Iris pigment epithelial cell (primary cell): Measurements from ENCODE around the gene NRF1.

Experiments
- DNase-seq: peaks from one replicate; pipeline ENCODE4 v3.0.0-alpha.2; 2011; ENCODE audit warnings: low read depth

NRF1 gene

DNA sequence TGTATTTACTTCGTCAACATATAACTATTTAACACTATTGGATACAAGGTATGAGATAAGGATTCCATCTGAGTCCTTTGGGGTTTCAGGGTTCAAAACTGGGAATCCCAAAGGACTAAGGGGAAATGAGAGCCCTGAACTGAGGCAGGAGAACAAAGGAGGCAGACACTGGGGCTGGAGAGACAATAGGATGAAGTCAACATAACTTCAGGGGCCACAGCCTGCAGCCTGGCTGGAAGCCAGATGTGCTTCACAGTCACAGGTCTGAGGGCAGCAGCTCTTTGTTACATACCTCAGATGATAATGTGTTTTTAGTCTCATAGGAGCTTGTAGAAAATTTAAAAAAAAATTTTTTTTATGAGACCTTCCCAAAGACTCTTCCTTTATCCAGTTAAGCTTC is 73.3 kb downstream of the NRF1 start:
- no peak for DNase-seq

DNA sequence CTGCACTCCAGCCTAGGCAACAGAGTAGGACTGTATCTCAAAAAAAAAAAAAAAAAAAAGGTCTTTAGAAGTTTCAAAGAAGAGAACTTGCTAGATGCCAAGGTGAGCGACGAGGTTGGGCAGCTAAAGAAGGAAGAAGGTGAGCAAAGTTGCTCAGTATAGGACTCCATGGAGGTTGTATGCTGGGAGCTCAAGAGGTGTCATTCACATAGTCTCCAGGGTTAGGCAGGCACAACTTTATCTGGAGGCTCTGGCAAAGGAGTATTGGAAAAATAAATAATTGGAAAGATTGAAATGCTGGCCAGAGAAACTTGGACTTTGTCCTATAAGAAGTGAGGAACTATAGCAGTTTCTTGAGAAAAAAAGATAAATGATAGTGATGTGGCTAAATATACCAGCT is 74.5 kb downstream of the NRF1 start:
- no peak for DNase-seq

- DNase-seq = peak; percentile 25
Observed at GRCh38 chr7:129688503-129689222, 77.1 kb downstream of the NRF1 start.

GRCh38 chr7:129689995-129690581 is 78.6 kb downstream of the NRF1 start:
- DNase-seq = no peak

DNA sequence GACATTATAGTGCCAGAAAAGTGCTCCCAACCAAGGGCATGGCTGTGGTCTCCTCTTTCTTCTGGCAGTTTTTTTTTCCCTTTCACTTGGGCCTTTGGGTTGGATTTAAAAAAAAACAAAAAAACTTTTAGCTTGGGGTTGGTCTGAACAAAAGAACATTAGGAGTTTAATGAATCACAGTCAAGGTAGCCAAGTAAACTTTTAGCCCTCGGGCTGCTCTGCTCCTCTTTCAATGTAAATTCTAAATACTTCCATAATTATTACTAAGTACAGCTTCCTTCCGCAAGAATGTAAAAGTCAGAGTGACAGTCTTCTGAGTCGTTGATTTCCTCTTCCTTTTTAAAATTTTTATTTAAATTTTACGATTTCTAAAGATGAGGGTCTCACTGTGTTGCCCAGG is 79.2 kb downstream of the NRF1 start:
- DNase-seq = no peak

DNA sequence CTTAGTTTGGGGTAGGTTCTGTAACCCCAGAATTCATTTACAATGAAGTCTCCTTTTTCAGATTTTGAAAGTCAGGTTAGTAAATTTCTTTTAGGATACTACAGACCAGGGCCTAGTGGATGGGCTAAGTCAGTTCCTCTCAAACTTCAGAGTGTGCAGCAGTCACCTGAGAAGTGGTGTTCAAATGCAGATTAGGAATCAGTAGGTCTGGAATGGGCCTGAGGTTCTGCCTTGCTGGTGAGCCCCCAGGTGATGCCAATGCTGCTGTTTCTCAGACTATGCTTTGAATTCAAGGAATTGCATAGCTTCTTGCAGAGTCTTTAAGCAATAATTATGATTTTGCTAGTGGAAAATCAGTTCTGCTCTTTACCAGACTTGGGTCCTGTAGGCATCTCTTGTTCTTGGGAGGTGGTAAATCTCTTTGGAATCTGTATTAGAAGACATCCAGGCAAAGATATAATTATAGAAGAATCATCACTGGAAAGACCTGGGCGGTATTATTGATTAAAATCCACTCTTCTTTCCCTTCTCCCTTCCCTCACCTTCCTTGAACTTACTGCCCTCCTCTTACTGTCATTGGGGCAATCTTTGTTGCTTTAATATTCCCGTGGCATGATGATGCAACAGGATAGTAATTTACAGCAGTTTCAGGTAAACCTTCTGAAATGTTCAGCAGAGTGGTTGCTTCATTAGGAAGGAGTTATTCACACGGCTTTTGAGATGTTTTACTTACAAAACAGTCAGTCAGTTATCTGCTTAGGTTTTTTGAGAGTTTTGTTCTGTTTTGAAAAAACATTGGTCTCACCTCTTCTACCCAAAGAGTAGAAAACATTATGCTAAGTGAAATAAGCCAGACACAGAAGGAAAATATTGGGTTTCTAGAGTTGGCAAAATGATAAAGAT is 87.2 kb downstream of the NRF1 start:
- DNase-seq = no peak

DNA sequence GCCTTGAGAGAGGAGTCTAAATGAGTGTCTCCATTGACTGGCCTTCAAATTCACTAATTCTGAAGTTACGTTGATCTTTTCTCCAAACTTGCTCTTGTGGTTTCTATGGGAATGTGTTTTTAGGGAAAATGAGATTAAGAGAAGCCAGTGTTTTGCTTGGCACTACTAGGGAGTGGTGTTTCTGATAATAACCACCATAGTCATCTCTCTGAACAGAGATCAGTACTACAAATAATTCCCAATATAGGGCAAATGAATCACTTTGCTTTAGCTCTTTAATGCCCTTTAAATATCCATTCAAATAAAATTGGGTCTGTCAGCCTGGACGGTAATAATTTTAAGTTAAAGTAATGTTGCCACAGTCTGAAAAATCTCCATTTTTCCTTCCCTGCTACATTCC is 90.8 kb downstream of the NRF1 start:
- DNase-seq = peak; percentile 39

GRCh38 chr7:129702761-129703338 is 91.3 kb downstream of the NRF1 start:
- DNase-seq = no peak

DNA sequence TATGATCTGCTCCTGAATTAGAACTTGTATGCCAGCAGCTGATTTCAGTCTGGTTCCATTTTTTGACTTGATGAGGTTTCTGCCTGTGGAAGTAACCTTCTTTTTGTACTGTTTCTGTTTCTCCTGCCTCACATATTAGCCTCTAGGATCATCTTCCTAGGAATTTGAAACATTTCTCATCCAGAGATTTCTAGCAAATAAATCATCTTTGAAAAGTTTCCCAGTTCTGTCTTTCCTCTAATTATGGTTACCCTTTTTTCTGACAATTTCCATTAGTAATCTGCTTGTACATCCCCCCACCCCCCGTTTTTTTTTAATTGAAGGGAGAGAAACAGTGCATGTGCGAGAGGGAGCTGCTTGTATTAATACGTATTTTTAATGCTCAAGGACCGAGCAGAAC is 92.2 kb downstream of the NRF1 start:
- no peak for DNase-seq

DNA sequence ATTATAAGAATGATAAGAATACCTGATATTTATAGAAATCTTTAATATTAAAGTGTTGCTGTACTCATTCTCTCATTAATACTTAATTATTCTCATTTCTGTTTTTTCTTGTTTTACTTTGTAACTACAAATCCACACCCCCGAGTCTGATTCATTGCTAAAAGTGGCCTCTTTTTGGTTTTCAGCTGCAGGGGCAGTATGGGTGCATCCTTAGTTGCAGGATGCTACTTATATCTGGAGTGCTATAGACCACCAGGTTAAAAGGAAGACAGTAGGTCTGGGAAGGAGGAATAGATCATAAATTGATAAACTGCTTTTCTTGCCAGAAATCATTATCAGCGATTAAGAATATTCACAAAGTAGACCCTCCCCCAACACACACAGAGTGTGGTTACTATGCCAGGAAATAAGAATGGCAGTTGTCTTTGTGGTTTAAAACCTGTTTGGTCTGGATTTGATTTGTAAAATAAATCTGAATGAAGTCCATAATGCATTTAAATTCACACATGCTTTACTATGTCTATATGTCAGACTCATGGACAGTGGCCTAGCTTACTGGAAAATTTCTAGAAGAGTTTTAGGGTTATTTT is 96.5 kb downstream of the NRF1 start:
- DNase-seq = no peak

DNA sequence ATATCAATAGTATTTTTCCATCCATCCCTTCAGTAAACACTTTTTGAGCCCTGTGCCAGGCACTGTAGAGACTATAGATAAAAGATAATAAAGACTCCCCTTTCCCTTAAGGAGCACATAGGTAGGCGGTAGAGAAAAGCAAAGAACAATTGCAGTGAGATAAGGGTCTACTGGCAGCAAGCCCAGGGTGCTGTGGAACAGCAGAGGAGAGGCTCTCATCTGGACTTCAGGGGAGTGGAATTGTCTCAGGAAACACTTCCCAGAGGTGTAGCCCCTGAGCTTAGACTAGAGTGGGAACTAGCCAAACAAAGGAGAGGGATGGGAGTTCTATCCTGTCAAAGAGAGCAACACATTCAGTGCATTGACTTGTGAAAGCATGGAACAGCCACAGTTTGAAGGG is 102.0 kb downstream of the NRF1 start:
- no peak for DNase-seq

DNA sequence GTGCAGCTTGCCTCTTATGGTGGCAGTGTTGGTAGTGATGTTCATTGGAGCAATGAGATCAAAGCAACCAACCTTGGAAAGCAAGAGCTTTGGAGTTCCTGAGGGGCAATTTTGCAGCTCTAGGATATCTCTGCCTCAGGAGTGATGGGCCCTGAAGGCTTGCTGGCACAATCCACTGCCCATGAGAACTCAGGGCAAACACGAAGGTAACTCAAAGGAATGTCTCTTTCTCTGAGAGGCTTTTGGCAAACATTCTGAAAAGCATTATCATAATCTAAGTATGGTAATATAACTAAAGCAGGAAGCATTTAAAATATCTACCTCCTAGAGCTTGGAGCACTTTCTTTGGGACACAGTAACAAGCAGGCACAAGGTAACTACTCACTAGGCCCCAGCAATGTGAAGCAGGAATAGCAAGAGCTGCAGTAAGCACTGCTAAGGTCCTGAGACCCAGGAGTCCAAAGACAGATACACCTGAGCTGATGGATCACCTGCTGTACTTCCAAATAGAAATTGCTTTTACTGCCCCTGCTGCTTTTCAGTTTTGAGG is 103.1 kb downstream of the NRF1 start:
- no peak for DNase-seq

GRCh38 chr7:129719980-129720732 is 108.6 kb downstream of the NRF1 start:
- peak; percentile 42 for DNase-seq

- peak; percentile 77 for DNase-seq
Observed at GRCh38 chr7:129721068-129721467, 109.5 kb downstream of the NRF1 start.

DNA sequence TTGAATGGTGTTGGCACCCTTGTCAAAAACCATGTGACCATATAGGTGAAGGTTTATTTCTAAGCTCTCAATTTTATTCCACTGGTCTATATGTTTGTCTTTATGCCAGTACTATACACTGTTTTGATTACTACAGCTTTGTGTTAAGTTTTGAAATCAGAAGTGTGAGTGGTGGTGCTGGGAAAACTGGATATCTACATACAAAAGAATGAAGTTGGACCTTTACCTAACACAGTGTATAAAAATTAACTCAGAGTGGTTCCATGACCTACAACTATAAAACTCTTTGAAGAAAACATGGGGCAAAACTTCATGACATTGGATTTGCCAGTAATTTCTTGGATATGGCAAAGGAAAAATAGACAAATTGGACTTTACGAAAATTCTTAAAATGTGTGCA is 112.2 kb downstream of the NRF1 start:
- DNase-seq = no peak

- no peak for DNase-seq
Observed at GRCh38 chr7:129724796-129725195, 113.3 kb downstream of the NRF1 start.

DNA sequence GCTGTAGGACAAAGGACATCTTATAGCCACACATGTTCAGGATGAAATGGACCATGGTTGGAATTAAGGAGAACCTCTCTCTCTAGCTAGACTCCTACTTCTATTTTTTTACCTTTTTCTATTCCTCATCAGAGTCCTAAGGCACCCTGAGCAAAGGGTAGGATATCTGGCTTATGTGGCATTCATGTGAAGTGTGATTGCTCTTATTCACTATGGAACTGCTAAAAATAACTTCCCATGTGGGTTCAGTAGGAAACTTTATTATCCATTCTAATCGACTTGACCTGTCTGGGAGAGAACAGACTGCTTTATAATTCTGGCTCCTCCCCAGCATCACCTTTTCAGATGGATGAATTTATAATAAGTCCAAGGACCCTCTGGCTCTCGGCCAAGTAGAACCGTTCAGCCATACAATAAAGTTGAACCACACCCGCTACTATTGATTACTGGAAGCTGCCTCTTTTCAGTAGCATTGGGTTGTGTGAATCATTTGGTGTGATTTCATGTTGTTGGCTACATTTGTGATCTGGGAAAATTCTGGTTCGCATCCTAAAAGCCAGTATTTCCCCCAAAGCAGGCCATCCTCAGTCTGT is 117.5 kb downstream of the NRF1 start:
- DNase-seq = no peak

DNA sequence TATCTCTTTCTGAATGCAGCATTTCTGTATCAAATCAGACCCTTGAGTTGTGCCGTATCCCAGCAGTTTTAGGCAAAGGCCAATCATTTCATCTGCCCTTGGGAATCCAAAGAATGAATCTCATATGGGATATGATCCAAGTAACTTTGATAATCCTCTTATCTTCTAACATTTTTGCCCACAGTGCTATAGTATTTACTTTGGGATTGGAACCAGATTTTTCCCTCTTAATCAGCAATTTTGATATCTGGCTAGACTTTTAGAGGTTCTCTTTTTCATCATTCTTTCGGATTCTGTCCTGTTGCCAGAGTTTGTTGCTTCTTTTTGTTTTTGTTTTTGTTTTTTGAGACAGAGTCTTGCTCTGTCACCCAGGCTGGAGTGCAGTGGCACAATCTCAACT is 118.0 kb downstream of the NRF1 start:
- no peak for DNase-seq

DNA sequence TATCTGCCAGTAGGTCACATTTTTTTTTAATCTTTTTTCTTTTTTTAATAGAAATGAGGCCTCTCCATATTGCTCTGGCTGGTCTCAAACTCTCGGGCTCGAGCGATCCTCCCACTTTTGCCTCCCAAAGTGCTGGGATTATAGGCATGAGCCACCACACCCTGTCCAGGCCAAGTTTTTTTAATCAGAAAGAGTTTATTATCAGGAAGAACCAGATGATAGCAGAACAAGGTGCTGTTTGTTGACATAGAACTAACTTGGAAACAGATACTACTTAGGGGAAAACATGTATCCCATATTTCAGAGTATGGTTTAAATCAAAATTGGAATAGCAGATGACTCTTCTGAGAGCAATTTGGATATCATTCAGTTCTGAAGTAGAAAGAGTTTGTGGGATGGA is 118.6 kb downstream of the NRF1 start:
- DNase-seq = no peak

- no peak for DNase-seq
Observed at GRCh38 chr7:129734400-129734799, 122.9 kb downstream of the NRF1 start.

DNA sequence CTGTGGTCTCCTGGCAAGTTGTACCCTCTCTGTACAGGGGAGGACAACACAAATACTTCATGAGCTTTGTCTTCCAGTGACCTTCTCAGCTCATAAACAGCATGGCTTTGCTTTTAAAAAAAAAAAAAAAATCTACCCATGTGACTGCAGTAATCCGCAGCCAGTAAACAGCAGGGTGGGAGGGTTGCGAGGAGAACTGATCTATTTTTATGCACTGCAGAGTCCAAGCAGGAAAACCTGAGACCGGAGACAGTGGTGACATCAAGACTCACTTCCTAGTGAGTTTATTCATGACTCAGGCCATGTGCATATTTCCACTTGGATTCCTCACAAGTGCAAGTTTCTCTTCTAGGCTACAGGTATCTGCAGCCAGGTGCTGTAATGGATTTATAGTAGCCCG is 127.9 kb downstream of the NRF1 start:
- peak; percentile 75 for DNase-seq
